COLO668 (cell line): Measurements from ENCODE around the gene B4GALNT1.
"Not testable (repeated sequence)": the region's sequence is repeated elsewhere in the genome, so short reads cannot be mapped to it uniquely, and the experiment has no call there.

Source experiments
- DNase-seq: peaks from one replicate; lab custom pipeline; 2025; ENCODE audit not compliant: unreplicated experiment; lab: John Stamatoyannopoulos, UW

The B4GALNT1 gene

GRCh38 chr12:57632958-57633840 is at the start of gene B4GALNT1:
Gene B4GALNT1 (minus strand): TSS chr12:57633201. CDS start chr12:57632132, 1,069 bp downstream.
- peak; percentile 69 for DNase-seq

- no peak for DNase-seq
Measured at GRCh38 chr12:57679697-57680096, 46.7 kb upstream of the B4GALNT1 start.

GRCh38 chr12:57677947-57678346 is 44.9 kb upstream of the B4GALNT1 start:
- DNase-seq: not testable (repeated sequence)

- no peak for DNase-seq
Measured at GRCh38 chr12:57674691-57675090, 41.7 kb upstream of the B4GALNT1 start.

GRCh38 chr12:57672801-57673200 is 39.8 kb upstream of the B4GALNT1 start:
- DNase-seq: no peak

GRCh38 chr12:57671811-57672210 is 38.8 kb upstream of the B4GALNT1 start:
- DNase-seq: not testable (repeated sequence)

- DNase-seq: not testable (repeated sequence)
Measured at GRCh38 chr12:57669691-57670090, 36.7 kb upstream of the B4GALNT1 start.

- no peak for DNase-seq
Measured at GRCh38 chr12:57666897-57667296, 33.9 kb upstream of the B4GALNT1 start.

GRCh38 chr12:57665066-57665820 is 32.2 kb upstream of the B4GALNT1 start:
- DNase-seq: not testable (repeated sequence)

- DNase-seq: no peak
Measured at GRCh38 chr12:57661376-57661775, 28.4 kb upstream of the B4GALNT1 start.

GRCh38 chr12:57658890-57659289 is 25.9 kb upstream of the B4GALNT1 start:
- no peak for DNase-seq

- DNase-seq: no peak
Measured at GRCh38 chr12:57657744-57658143, 24.7 kb upstream of the B4GALNT1 start.

- DNase-seq: not testable (repeated sequence)
Measured at GRCh38 chr12:57656408-57656807, 23.4 kb upstream of the B4GALNT1 start.

- DNase-seq: no peak
Measured at GRCh38 chr12:57655541-57656240, 22.7 kb upstream of the B4GALNT1 start.

- DNase-seq: no peak
Measured at GRCh38 chr12:57654042-57654441, 21.0 kb upstream of the B4GALNT1 start.

GRCh38 chr12:57646659-57647049 is 13.7 kb upstream of the B4GALNT1 start:
- not testable (repeated sequence) for DNase-seq

GRCh38 chr12:57645990-57646658 is 13.1 kb upstream of the B4GALNT1 start:
- DNase-seq: not testable (repeated sequence)

GRCh38 chr12:57641699-57642442 is 8.9 kb upstream of the B4GALNT1 start:
- DNase-seq: no peak

GRCh38 chr12:57640175-57641042 is 7.4 kb upstream of the B4GALNT1 start:
- no peak for DNase-seq
